GM12878 (cell line): Measurements from ENCODE around the gene CXCL13.

ENCODE experiments used
- CEBPB ChIP-seq, 2 experiments: fragments of 150-350 bp in 1 of 2; IDR thresholded peaks; 2 replicates each; pipeline ENCODE4 v1.6.1; 2012 to 2014; ENCODE audit warnings: low read depth in 2 of 2, low read length in 2 of 2, borderline replicate concordance in 1 of 2, inconsistent platforms in 1 of 2
- CHD2 ChIP-seq: IDR thresholded peaks from 2 replicates; pipeline ENCODE4 v1.6.1; 2011; ENCODE audit warnings: low read depth, low read length, improper control_type of control experiment, borderline replicate concordance
- GABPA ChIP-seq: IDR thresholded peaks from 2 replicates; pipeline ENCODE4 v1.6.1; 2014; ENCODE audit warnings: antibody characterized with exemption, low read depth, mild to moderate bottlenecking, inconsistent platforms
- HDAC6 ChIP-seq: fragments of 200-600 bp; sonication (generic); IDR thresholded peaks from one replicate; pipeline ENCODE4 v1.8.0; 2017; ENCODE audit warnings: antibody characterized with exemption; ENCODE audit not compliant: unreplicated experiment
- MYB ChIP-seq: fragments of 150-350 bp; IDR thresholded peaks from 2 replicates; pipeline ENCODE4 v1.6.1; 2014; ENCODE audit warnings: mild to moderate bottlenecking, low read depth, low read length, borderline replicate concordance
- NR2C2 ChIP-seq: IDR thresholded peaks from 2 replicates; pipeline ENCODE4 v1.6.1; 2011; ENCODE audit warnings: borderline replicate concordance, low read depth; ENCODE audit not compliant: control insufficient read depth, insufficient read length
- POLR2A ChIP-seq: IDR thresholded peaks from 2 replicates; pipeline ENCODE4 v1.6.1; 2011; ENCODE audit warnings: low read depth, mild to moderate bottlenecking, low read length
- RELA ChIP-seq: fragments of 450-650 bp; IDR thresholded peaks from 2 replicates; pipeline ENCODE4 v1.8.0; 2014; ENCODE audit warnings: borderline replicate concordance; ENCODE audit not compliant: partially characterized antibody
- REST ChIP-seq: IDR thresholded peaks from 2 replicates; pipeline ENCODE4 v1.6.1; 2012; ENCODE audit warnings: mild to moderate bottlenecking, low read depth, low read length
- TCF7 ChIP-seq: IDR thresholded peaks from 2 replicates; pipeline ENCODE4 v1.6.1; 2014; ENCODE audit warnings: antibody characterized with exemption, borderline replicate concordance
- ZNF24 ChIP-seq: fragments of 450-650 bp; IDR thresholded peaks from 2 replicates; pipeline ENCODE4 v1.6.1; 2017; ENCODE audit warnings: antibody characterized with exemption, mild to moderate bottlenecking
- TF ChIP-seq, protein P1 (sequence below), 3 experiments: IDR thresholded peaks in 2 of 3; conservative IDR thresholded peaks in 1 of 3; 2 replicates each; pipeline ENCODE4 v1.5.1; 2011; ENCODE audit warnings: low read depth in 3 of 3, low read length in 3 of 3, mild to moderate bottlenecking in 3 of 3, control low read depth in 2 of 3, moderate library complexity in 2 of 3, inconsistent platforms in 1 of 3, mixed read lengths in 1 of 3; ENCODE audit not compliant: control insufficient read depth in 2 of 3, insufficient read depth in 1 of 3; ENCODE audit errors: extremely low read depth in 1 of 3
- TF ChIP-seq, protein P2 (sequence below): IDR thresholded peaks from 2 replicates; pipeline ENCODE4 v1.6.1; 2012; ENCODE audit warnings: low read depth, low read length, improper control_type of control experiment

DNA sequence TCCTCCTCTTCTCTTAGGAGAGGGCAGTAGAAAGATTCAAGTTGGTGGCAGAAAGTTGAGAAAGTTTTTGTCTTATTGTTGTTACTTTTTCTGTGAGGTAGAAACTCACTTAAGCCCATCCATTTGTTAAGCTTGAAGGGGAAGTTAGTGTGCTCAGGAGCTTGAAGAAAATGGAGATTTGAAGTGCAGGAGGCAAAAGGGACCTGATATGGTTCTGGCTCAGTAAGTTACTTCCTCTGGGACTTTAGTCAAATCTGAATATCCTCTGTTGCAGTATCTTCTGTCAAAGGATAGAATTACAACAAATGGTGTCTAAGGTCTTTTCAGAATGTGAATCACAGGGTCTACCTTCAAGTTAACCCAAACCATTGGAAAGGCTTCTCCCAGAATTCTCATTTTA, 46.2 kb downstream of the CXCL13 start:
- TF ChIP-seq CEBPB (IDR thresholded peaks at IDR 0.05; ENCODE audit: borderline replicate concordance in 1 of 2, low read depth in 2 of 2, low read length in 2 of 2) = no peak
- TF ChIP-seq GABPA = no peak
- no peak for TF ChIP-seq RELA
- TF ChIP-seq ZNF24 = no peak
- TF ChIP-seq TCF7 = no peak
- no peak for TF ChIP-seq POLR2A
- TF ChIP-seq REST = no peak
- TF ChIP-seq, protein P1, sequence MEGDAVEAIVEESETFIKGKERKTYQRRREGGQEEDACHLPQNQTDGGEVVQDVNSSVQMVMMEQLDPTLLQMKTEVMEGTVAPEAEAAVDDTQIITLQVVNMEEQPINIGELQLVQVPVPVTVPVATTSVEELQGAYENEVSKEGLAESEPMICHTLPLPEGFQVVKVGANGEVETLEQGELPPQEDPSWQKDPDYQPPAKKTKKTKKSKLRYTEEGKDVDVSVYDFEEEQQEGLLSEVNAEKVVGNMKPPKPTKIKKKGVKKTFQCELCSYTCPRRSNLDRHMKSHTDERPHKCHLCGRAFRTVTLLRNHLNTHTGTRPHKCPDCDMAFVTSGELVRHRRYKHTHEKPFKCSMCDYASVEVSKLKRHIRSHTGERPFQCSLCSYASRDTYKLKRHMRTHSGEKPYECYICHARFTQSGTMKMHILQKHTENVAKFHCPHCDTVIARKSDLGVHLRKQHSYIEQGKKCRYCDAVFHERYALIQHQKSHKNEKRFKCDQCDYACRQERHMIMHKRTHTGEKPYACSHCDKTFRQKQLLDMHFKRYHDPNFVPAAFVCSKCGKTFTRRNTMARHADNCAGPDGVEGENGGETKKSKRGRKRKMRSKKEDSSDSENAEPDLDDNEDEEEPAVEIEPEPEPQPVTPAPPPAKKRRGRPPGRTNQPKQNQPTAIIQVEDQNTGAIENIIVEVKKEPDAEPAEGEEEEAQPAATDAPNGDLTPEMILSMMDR (IDR thresholded peaks at IDR 0.05 in 2 of 3, conservative IDR thresholded peaks at IDR 0.05 in 1 of 3; ENCODE audit: control insufficient read depth in 2 of 3, extremely low read depth in 1 of 3, insufficient read depth in 1 of 3, low read depth in 3 of 3, low read length in 3 of 3) = no peak
- TF ChIP-seq CHD2 = no peak
- TF ChIP-seq, protein P2, sequence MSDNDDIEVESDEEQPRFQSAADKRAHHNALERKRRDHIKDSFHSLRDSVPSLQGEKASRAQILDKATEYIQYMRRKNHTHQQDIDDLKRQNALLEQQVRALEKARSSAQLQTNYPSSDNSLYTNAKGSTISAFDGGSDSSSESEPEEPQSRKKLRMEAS = no peak
- TF ChIP-seq MYB = no peak
- no peak for TF ChIP-seq NR2C2
- no peak for TF ChIP-seq HDAC6
